Neural progenitor cell (in vitro differentiated cells): Measurements from ENCODE around the gene RALY. TPM values are rescaled to one million over a fixed set of nuclear protein-coding genes. Genes with fewer than 3 reads are reported as not detected.
A peak's percentile ranks its signal among the peaks of the same experiment; 100 is the strongest.

Experiments used
- DNase-seq: peaks from one replicate; pipeline ENCODE4 v3.0.0-alpha.2; 2016; ENCODE audit warnings: low spot score
- H2AFZ ChIP-seq: fragments of 200-600 bp; sonication (generic); replicated peaks from 2 replicates; pipeline ENCODE4 v1.6.1; 2016; ENCODE audit warnings: antibody characterized with exemption
- H3F3A ChIP-seq: fragments of 200-600 bp; sonication (generic); 2 replicates; pipeline ENCODE4 v1.6.1; 2016; ENCODE audit warnings: antibody characterized with exemption, low read depth
- H3K27ac ChIP-seq: fragments of 200-600 bp; sonication (generic); 2 replicates; pipeline ENCODE4 v1.5.1; 2016; ENCODE audit warnings: mild to moderate bottlenecking
- H3K27me3 ChIP-seq: fragments of 200-600 bp; sonication (generic); 2 replicates; pipeline ENCODE4 v1.6.1; 2016; ENCODE audit warnings: mild to moderate bottlenecking, moderate library complexity
- H3K36me3 ChIP-seq: fragments of 200-600 bp; sonication (generic); 2 replicates; pipeline ENCODE4 v1.5.1; 2016
- H3K4me1 ChIP-seq: fragments of 200-600 bp; sonication (generic); 2 replicates; pipeline ENCODE4 v1.6.1; 2016; ENCODE audit warnings: mixed run types
- H3K4me2 ChIP-seq: fragments of 200-600 bp; sonication (generic); 2 replicates; pipeline ENCODE4 v1.6.1; 2016
- H3K4me3 ChIP-seq: fragments of 200-600 bp; sonication (generic); 2 replicates; pipeline ENCODE4 v1.5.1; 2016
- H3K79me2 ChIP-seq: fragments of 200-600 bp; sonication (generic); 2 replicates; pipeline ENCODE4 v1.6.1; 2016; ENCODE audit warnings: low read depth
- H3K9ac ChIP-seq: fragments of 200-600 bp; sonication (generic); 2 replicates; pipeline ENCODE4 v1.6.1; 2016
- H3K9me3 ChIP-seq: fragments of 200-600 bp; sonication (generic); 2 replicates; pipeline ENCODE4 v1.5.1; 2016; ENCODE audit warnings: low read depth
- H4K20me1 ChIP-seq: fragments of 200-600 bp; sonication (generic); 2 replicates; pipeline ENCODE4 v1.6.1; 2016; ENCODE audit warnings: low read depth
- H3K27ac Mint-ChIP-seq: 3 replicates; pipeline ENCODE4 v1.8.0; 2021; ENCODE audit warnings: mixed read lengths
- H3K27me3 Mint-ChIP-seq: 2 replicates; pipeline ENCODE4 v1.8.0; 2022; ENCODE audit warnings: low read depth, mild to moderate bottlenecking, inconsistent platforms, moderate library complexity, mixed read lengths; ENCODE audit not compliant: insufficient read depth
- H3K36me3 Mint-ChIP-seq: 3 replicates; pipeline ENCODE4 v1.8.0; 2021; ENCODE audit warnings: mixed read lengths
- H3K4me1 Mint-ChIP-seq: 3 replicates; pipeline ENCODE4 v1.8.0; 2021; ENCODE audit warnings: mixed read lengths
- H3K4me3 Mint-ChIP-seq: 3 replicates; pipeline ENCODE4 v1.8.0; 2021; ENCODE audit warnings: mild to moderate bottlenecking, moderate library complexity, mixed read lengths
- H3K9me3 Mint-ChIP-seq: 3 replicates; pipeline ENCODE4 v1.8.0; 2020; ENCODE audit warnings: mixed read lengths
- EZH2 ChIP-seq: fragments of 200-600 bp; sonication (generic); IDR thresholded peaks from 2 replicates; pipeline ENCODE4 v1.6.1; 2017; ENCODE audit warnings: antibody characterized with exemption, mild to moderate bottlenecking, moderate library complexity
- EZH2phosphoT487 ChIP-seq: fragments of 200-600 bp; sonication (generic); IDR thresholded peaks from 2 replicates; pipeline ENCODE4 v1.6.1; 2017; ENCODE audit warnings: antibody characterized with exemption
- total RNA-seq: library from RNA; depleted of rRNA; stranded (reverse); fragments of >200 nt; gene quantifications from 2 replicates; pipeline ENCODE4 v1.2.3, GENCODE V29; 2015; ENCODE audit warnings: low replicate concordance
- TF ChIP-seq, protein P1 (sequence below): fragments of 200-600 bp; sonication (generic); IDR thresholded peaks from 2 replicates; pipeline ENCODE4 v1.5.1; 2017; ENCODE audit warnings: antibody characterized with exemption, mild to moderate bottlenecking

RALY gene
- total RNA-seq, 1 donor from 2014 or later: 102 TPM

DNA sequence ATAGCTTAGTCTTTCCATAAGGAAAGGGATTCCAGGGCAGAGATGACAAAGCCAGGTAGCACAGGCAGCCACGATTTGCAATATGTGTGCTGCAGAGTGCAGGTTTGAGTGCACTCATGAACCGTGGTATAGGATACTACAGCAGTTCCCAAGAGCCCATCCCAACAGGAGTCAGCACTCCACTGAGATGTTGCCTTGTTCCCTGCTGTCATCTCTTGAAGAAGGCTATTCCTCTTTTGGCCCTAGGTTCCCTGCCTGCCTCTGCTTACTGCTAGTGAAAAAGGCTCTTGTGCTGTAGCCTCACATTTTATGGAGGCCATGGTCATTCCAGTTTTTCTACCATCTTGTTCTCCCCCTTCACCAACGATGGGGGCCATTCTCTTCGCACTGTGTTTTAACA, 40.2 kb downstream of the RALY start:
- DNase-seq: no peak
- peaks cover 32% of the 10 kb centered on the region for H4K20me1 ChIP-seq
- H3K36me3 Mint-ChIP-seq: peaks cover 40% of the 10 kb centered on the region

DNA sequence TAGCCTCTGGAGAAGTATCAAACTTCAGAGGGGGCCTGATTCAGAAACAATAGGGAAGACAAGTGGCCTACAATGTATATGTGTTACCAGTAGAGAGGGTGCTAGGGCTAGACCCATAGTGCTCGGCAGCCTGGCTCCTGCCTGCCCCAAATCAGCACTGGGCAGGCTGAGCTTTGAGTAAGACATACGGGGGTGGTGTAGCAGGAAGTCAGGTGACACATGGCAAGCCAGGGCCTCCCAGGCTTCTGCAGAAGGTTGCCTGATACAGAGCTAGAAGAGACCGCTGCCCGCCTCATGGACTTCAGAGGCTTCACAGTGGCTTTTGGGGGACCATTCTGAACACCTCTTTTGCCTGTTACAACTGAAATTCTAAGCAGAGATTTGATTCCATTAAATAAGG, 43.4 kb downstream of the RALY start:
- no peak overlapping the region for H3K27ac Mint-ChIP-seq
- H2AFZ ChIP-seq: no peak overlapping the region

More for the DNA sequence above, 40.2 kb downstream of the RALY start:
- H3K4me3 Mint-ChIP-seq: no peak overlapping the region
- Histone ChIP-seq H3K9me3 (no peaks in the 10 kb centered on the region), H3K4me2 (peak overlapping the region; percentile 67), H2AFZ (no peak overlapping the region), H3K27me3 (no peaks in the 10 kb centered on the region), H3K9ac (no peak overlapping the region), H3K4me1 (peaks cover 26% of the 10 kb centered on the region), H3K36me3 (no peaks in the 10 kb centered on the region), H3K4me3 (no peak overlapping the region), H3K79me2 (peaks cover 95% of the 10 kb centered on the region), H3K27ac (peak overlapping the region; percentile 80), H3F3A (peaks cover 23% of the 10 kb centered on the region)
- TF ChIP-seq EZH2phosphoT487: no peak
- TF ChIP-seq EZH2: no peak
- TF ChIP-seq, protein P1, sequence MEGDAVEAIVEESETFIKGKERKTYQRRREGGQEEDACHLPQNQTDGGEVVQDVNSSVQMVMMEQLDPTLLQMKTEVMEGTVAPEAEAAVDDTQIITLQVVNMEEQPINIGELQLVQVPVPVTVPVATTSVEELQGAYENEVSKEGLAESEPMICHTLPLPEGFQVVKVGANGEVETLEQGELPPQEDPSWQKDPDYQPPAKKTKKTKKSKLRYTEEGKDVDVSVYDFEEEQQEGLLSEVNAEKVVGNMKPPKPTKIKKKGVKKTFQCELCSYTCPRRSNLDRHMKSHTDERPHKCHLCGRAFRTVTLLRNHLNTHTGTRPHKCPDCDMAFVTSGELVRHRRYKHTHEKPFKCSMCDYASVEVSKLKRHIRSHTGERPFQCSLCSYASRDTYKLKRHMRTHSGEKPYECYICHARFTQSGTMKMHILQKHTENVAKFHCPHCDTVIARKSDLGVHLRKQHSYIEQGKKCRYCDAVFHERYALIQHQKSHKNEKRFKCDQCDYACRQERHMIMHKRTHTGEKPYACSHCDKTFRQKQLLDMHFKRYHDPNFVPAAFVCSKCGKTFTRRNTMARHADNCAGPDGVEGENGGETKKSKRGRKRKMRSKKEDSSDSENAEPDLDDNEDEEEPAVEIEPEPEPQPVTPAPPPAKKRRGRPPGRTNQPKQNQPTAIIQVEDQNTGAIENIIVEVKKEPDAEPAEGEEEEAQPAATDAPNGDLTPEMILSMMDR: no peak
- H3K27ac Mint-ChIP-seq: no peak overlapping the region
- H3K4me1 Mint-ChIP-seq: peaks cover 27% of the 10 kb centered on the region
- H3K9me3 Mint-ChIP-seq: no peaks in the 10 kb centered on the region
- peaks cover 2% of the 10 kb centered on the region for H3K27me3 Mint-ChIP-seq

DNA sequence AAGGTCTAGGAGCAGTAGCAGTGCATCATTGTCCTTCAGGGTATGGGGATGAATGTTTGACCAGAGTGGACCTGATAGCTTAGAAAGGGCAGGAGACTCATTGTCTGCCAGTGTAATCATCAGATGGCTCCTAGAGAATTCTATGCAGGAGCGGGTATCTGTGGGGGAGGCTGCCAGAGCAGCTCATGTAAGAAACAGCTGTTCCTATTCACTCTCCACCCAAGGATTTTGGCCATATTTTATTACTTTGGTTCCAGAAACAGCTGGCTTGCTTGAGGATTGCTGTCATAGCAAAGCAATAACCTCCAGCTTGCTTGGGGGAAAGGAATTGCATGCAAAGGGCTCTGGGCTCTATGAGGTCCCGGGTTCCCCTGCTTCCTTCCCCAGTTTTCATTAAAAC, 44.1 kb downstream of the RALY start:
- H3K4me1 Mint-ChIP-seq: peaks cover 22% of the 10 kb centered on the region
- Histone ChIP-seq H3K27me3 (no peaks in the 10 kb centered on the region), H3K36me3 (no peaks in the 10 kb centered on the region), H3K9me3 (no peaks in the 10 kb centered on the region), H3K79me2 (peaks cover 98% of the 10 kb centered on the region), H3K9ac (no peak overlapping the region), H3K4me3 (no peak overlapping the region), H4K20me1 (peaks cover 68% of the 10 kb centered on the region), H2AFZ (no peak overlapping the region), H3K4me2 (no peak overlapping the region), H3K4me1 (peaks cover 28% of the 10 kb centered on the region), H3K27ac (no peak overlapping the region), H3F3A (peaks cover 12% of the 10 kb centered on the region)
- no peaks in the 10 kb centered on the region for H3K9me3 Mint-ChIP-seq
- DNase-seq: no peak
- H3K27ac Mint-ChIP-seq: no peak overlapping the region
- H3K4me3 Mint-ChIP-seq: no peak overlapping the region
- TF ChIP-seq, protein P1: no peak
- TF ChIP-seq EZH2: no peak
- no peak for TF ChIP-seq EZH2phosphoT487
- peaks cover 25% of the 10 kb centered on the region for H3K36me3 Mint-ChIP-seq
- peaks cover 2% of the 10 kb centered on the region for H3K27me3 Mint-ChIP-seq

More for the DNA sequence above, 43.4 kb downstream of the RALY start:
- Mint-ChIP-seq H3K9me3 (no peaks in the 10 kb centered on the region), H3K4me1 (peaks cover 23% of the 10 kb centered on the region), H3K4me3 (no peak overlapping the region), H3K36me3 (peaks cover 30% of the 10 kb centered on the region), H3K27me3 (peaks cover 2% of the 10 kb centered on the region)
- H3K9ac ChIP-seq: no peak overlapping the region
- H3K4me3 ChIP-seq: no peak overlapping the region
- TF ChIP-seq EZH2phosphoT487 (no peak), EZH2 (no peak)
- TF ChIP-seq, protein P1: no peak
- no peaks in the 10 kb centered on the region for H3K9me3 ChIP-seq
- peaks cover 15% of the 10 kb centered on the region for H3F3A ChIP-seq
- no peak for DNase-seq
- H4K20me1 ChIP-seq: peaks cover 61% of the 10 kb centered on the region
- H3K79me2 ChIP-seq: peaks cover 98% of the 10 kb centered on the region
- no peak overlapping the region for H3K27ac ChIP-seq
- H3K27me3 ChIP-seq: no peaks in the 10 kb centered on the region
- peaks cover 30% of the 10 kb centered on the region for H3K4me1 ChIP-seq
- peak overlapping the region; percentile 6 for H3K4me2 ChIP-seq
- H3K36me3 ChIP-seq: no peaks in the 10 kb centered on the region
